GM18861 (cell line): ENCODE results near the gene PSME1.

ENCODE experiments used
- ATAC-seq: cut with Tn5 transposase; IDR thresholded peaks from one replicate; pipeline ENCODE4 v1.9.1; 2021; ENCODE audit not compliant: unreplicated experiment

Gene PSME1

DNA sequence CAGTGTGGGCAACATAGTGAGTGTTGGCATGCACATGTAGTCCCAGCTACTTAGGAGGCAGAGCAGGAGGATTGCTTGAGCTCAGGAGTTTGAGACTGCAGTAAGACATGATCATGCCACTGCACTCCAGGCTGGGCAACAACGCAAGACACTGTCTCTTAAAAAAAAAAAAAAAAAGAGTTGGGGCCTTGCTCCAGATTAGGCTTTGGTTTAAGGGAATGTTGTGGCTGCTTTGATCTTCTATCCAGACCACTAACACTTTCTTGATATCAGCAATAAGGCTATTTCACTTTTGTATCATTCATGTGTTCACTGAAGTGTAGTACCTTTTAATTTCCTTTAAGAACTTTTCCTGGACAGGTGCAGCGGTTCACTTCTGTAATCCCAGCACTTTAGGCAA, 8.3 kb upstream of the PSME1 start:
- ATAC-seq, result no peak

DNA sequence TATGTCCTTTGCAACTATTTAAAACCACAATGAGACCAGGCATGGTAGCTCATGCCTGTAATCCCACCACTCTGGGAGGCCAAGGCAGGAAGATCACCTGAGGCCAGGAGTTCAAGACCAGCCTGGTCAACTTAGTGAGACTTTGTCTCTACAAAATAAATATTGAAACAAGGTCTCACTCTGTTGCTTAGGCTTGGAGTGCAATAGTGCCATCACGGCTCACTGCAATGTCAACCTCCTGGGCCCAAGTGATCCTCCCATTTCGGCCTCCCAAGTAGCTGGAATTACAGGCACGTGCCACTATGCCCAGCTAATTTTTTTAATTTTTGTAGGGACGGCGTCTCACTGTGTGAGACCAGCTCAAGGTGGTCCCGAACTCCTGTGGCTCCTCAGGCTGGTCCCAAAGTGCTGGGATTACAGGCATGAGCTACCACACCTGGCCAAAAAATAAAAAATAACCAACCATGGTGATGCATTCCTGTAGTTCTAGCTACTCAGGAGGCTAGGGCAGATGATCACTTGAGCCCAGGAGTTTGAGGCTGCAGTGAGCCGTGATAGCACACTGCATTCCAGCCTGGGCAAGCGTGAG, 6.5 kb upstream of the PSME1 start:
- no peak for ATAC-seq

DNA sequence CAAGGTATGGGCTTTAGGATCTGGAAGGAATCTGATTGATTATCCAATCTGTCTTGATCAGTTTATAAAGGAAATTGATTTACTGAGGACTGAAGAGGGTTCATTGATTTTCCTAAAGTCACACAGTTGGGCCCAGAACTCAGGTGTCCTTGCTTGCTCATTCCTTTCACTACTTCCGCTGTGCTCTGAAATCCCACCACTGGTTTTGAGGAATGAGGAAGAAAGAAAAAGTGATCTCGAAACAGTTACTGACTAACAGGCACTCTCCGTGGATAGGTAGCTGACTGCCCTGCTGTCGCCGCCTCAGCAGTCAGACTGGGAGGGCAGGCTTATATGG, 5.6 kb upstream of the PSME1 start, which contains the start of gene FITM1:
TSS of gene FITM1 (plus strand) at position 280 of the 337 bp plus-strand sequence. CDS start 905 bp downstream, outside the sequence.
- ATAC-seq, result no peak

DNA sequence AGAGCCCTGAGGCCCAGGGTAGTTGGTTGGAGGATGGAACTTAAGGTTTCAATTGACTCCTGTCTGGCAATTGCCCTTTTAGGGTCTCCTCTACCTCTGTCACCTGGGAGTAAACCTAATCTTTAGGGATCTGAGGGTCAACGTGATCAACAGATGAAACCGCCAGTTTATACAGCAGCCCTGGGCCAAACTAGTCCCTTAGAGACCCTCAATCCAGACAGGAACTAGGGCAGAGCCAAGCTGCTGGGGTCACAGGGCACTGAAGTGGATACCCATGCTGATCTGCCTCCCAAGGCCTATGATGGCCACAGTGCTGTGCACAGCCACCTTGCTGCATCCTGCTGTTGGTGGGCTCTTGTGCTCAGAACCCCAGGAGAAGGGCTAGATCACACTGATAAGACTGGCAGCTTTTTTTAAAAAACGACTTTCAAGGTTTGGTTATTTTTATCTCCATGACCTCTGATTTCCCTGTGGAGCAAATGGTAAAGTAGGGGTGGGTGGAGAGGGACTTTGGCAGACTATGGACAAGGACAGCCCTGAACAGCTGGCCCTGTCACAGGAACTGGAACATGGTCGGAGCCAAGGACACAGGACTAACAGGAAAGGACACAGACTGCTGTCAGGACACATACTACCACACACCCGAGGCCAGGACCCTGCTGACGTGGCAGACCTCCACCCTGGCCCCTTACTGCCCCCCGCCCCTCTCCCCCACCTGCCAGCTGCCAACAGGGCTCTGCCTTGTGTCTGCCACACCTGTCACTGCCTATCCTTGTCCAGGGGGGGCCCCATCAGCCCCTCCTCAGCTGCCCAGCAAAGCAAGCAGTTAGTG, 5.1 kb upstream of the PSME1 start:
- ATAC-seq, result no peak

GRCh38 chr14:24131549-24131966, 4.4 kb upstream of the PSME1 start:
- ATAC-seq, result no peak

DNA sequence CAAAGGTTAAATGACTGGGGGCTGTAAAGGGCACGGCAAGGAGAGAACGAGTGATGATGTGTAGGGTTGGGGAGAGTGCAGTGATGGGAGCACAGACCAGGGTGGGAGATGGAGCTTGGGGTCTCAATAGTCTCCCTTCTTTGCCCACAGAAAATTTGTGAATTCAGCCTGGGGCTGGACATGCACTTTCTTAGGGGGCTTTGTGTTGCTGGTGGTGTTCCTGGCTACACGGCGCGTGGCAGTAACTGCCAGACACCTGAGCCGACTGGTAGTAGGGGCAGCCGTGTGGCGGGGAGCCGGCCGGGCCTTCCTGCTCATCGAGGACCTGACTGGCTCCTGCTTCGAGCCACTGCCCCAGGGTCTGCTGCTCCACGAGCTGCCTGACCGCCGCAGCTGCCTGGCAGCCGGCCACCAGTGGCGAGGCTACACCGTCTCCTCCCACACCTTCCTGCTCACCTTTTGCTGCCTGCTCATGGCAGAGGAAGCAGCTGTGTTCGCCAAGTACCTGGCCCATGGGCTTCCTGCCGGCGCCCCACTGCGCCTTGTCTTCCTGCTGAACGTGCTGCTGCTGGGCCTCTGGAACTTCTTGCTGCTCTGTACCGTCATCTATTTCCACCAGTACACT, 3.8 kb upstream of the PSME1 start:
- no peak for ATAC-seq

DNA sequence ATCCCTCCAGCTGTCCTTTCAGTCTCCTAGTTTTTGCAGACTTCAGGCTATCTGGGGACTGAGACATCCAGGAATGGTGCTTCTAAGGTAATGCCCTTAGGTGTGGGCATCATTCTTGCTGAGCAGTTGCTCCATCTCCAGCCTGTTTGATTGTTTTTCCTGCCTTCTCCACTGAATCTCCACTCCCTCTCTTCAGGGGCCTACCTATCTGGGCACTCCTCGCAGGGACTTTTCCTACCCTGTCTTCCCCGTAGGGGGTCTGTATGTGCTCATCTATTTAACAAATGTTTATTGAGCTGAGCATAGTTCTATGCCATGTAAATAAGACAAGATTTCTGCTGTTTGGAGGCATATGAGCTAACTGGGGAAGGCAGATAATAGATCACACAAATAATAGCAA, 3.0 kb upstream of the PSME1 start:
- ATAC-seq, result no peak

DNA sequence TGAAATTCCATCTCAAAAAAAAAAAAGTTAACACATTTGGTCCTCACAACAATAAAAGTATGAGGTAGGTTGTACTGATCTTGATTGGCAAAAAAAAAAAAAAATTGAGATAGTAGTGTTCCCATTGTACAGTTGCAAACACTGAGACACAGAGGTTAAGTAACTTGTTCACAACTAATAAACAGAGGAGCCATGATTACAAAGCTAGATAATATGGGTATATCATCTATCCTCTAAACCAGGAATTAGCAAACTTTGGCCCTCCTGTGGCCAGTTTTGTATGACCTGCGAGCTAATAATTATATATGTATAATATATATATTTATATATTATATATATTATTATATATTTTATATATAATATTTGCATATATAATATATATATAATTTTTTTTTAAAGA, 2.3 kb upstream of the PSME1 start:
- no peak for ATAC-seq

- no peak for ATAC-seq
Measured at GRCh38 chr14:24135584-24135833, 485 bp upstream of the PSME1 start.

GRCh38 chr14:24136684-24137528, 912 bp downstream of the PSME1 start:
- ATAC-seq, result no peak

DNA sequence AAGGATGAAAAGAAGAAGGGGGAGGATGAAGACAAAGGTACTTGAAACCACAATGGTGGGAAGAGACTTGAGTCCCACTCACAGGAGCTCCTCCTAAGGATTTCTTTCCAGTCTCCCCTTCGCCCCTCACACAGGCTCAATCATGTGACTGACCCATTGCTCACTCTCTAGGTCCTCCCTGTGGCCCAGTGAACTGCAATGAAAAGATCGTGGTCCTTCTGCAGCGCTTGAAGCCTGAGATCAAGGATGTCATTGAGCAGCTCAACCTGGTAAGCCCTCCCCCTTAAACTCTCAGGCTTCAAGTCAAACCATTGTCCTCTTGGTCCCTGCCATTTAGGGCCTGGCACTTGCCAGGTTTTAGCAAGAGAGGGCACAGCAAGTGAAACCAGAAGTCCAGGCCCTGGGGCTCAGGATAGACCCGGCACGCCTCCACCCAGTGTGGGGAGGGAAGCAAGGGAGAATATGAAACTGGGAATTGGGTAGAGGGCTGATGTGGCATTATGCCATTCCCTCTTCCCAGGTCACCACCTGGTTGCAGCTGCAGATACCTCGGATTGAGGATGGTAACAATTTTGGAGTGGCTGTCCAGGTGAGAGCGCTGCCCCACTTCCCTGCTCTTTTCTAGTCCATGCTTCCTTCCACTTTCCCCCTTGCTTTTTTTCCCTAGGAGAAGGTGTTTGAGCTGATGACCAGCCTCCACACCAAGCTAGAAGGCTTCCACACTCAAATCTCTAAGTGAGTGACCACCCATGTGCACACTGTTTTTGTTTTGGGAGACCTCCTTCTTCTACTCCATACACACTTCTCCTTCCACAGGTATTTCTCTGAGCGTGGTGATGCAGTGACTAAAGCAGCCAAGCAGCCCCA, 1.8 kb downstream of the PSME1 start:
- no peak for ATAC-seq

DNA sequence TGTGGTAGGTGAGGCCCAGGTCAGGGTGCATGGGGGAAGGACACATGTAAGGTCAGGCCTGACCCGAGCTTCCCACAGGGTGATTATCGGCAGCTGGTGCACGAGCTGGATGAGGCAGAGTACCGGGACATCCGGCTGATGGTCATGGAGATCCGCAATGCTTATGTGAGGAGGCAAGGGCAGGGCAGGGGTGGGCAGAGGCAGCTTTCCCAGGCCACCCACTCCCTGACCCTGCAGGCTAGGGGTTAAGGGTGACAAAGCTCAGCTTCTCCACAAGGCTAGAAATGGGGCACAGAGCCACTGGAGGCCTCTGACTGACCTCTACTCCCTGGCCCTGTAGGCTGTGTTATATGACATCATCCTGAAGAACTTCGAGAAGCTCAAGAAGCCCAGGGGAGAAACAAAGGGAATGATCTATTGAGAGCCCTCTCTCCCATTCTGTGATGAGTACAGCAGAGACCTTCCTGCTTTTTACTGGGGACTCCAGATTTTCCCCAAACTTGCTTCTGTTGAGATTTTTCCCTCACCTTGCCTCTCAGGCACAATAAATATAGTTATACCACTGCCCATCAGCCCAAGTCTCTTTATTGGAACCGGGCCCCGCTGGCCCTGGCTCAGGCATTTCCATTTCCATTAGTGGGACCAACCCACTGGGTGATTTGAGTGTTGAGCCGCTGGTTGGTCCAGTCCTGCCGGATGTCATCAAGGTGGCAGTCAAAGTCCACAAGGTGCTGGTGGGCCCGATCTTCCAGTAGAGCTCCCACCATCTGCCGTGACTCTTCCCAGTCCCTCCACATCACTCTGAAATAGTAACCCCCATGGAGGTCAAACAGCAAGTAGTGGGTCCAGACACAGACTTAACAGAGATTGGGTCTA, 2.6 kb downstream of the PSME1 start:
- ATAC-seq, result no peak

DNA sequence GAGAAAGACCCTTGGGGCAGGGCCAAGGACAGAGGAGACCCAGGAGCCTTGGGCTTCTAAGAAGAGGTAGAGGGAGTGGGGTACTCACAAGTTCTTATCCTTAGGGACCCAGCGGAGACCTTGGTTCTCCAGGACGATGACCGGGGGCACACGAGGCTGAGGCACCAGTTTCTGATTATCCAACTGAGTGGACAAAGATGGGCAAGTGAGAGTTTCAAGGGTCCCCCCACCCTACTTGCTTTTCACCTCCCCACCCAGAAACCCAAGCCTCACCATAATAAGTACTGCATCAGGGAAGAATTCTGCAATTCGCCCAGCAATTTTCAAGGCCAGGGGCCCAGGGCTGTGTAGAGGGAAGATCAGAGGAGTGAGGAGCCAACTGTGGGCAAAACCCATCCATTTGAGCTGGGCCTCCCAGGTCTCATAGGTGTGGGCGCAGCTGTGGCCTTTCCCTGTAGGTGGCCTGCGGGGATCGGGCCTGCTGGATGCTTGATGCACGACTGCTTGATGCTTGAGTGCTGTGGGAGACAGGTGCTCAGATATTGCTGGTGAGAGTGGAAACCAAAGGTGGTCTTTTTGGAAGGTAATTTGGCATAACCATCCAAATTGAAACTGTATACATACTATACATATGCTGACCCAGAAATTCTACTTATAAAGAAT, 3.4 kb downstream of the PSME1 start:
- no peak for ATAC-seq

GRCh38 chr14:24141097-24141880, 5.3 kb downstream of the PSME1 start, which contains the start of gene EMC9:
Gene EMC9 (minus strand): TSS chr14:24141591. CDS start chr14:24141304, 287 bp downstream.
- ATAC-seq, result peak; percentile 79

GRCh38 chr14:24143511-24143910, 7.5 kb downstream of the PSME1 start:
- ATAC-seq, result no peak

GRCh38 chr14:24144451-24144850, 8.5 kb downstream of the PSME1 start:
- ATAC-seq, result no peak

GRCh38 chr14:24145219-24145618, 9.2 kb downstream of the PSME1 start:
- no peak for ATAC-seq
